HepG2 (cell line): ENCODE measurements around the gene SYNE2. TPM values are rescaled to one million over a fixed set of nuclear protein-coding genes. Genes with fewer than 3 reads are reported as not detected.

Experiments
- ATAC-seq: fragments of 200-7000 bp; cut with Tn5 transposase; 3 replicates; pipeline ENCODE4 v1.9.1; 2020; ENCODE audit warnings: mild to moderate bottlenecking, moderate library complexity
- BruUV-seq: library from RNA; stranded (reverse); fragments of 400-500 nt; replicated peaks from 2 replicates; lab custom pipeline; 2021; lab: Mats Ljungman, UMichigan
- CTCF ChIA-PET: fragments of 300-600 bp; formaldehyde crosslinking; extraction: SDS; loops from one replicate; lab custom pipeline; 2021; ENCODE audit warnings: low total read pairs, inconsistent platforms, low intra/inter-chr PET ratio; lab: Yijun Ruan, JAX
- POLR2A ChIA-PET: fragments of 350-600 bp; sonication (Branson Sonifier 250); formaldehyde crosslinking; loops from one replicate; lab custom pipeline; 2020; ENCODE audit warnings: antibody characterized with exemption, inconsistent platforms; lab: Yijun Ruan, JAX
- DNase-seq: peaks from one replicate; pipeline ENCODE4 v3.0.0-alpha.2; 2015; ENCODE audit warnings: low spot score
- FAIRE-seq: peaks from 3 replicates; lab custom pipeline; 2011; peaks lifted over from hg19 to GRCh38; lab: Jason Lieb, UNC
- H2AFZ ChIP-seq: one replicate; pipeline ENCODE4 v1.6.1; 2011; ENCODE audit warnings: low read length, inconsistent platforms
- H3K27ac ChIP-seq: fragments of 300-600 bp; 3 replicates; pipeline ENCODE4 v1.8.0; 2011; ENCODE audit warnings: mixed run types, mild to moderate bottlenecking, mixed read lengths, low read length, inconsistent platforms; ENCODE audit not compliant: insufficient read depth; ENCODE audit errors: extremely low read length
- H3K27me3 ChIP-seq, 2 experiments: fragments of 200-600 bp in 1 of 2; 2 replicates in 1 of 2; 3 replicates in 1 of 2; pipeline versions ENCODE4 v1.6.0 to v1.8.0; 2011; ENCODE audit warnings: low read length in 2 of 2, mild to moderate bottlenecking in 2 of 2, moderate library complexity in 2 of 2, inconsistent platforms in 1 of 2; ENCODE audit not compliant: insufficient read depth in 2 of 2, control insufficient read depth in 1 of 2
- H3K36me3 ChIP-seq, 2 experiments: fragments of 200-600 bp in 1 of 2; replicated peaks in 1 of 2; 2 replicates in 1 of 2; 3 replicates in 1 of 2; pipeline versions ENCODE4 v1.5.1 to v1.8.0; 2011; ENCODE audit warnings: low read length in 2 of 2, inconsistent platforms in 1 of 2; ENCODE audit not compliant: insufficient read depth in 2 of 2, control insufficient read depth in 1 of 2
- H3K4me1 ChIP-seq: 2 replicates; pipeline ENCODE4 v1.5.1; 2012; ENCODE audit warnings: low read length, inconsistent platforms; ENCODE audit not compliant: insufficient read depth
- H3K4me2 ChIP-seq: 2 replicates; pipeline ENCODE4 v1.6.0; 2011; ENCODE audit warnings: low read depth, low read length, inconsistent platforms
- H3K4me3 ChIP-seq, 3 experiments: fragments of 200-600 bp in 1 of 3; sonication (generic), shearing (Covaris generic) in 1 of 3; replicated peaks in 1 of 3; 2 replicates each; pipeline ENCODE4 v1.5.1; 2011 to 2016; ENCODE audit warnings: low read length in 3 of 3, inconsistent platforms in 2 of 3, low read depth in 2 of 3, mild to moderate bottlenecking in 2 of 3, control low read depth in 1 of 3, mixed read lengths in 1 of 3; ENCODE audit not compliant: insufficient read depth in 1 of 3
- H3K79me2 ChIP-seq: one replicate; pipeline ENCODE4 v1.6.1; 2011; ENCODE audit warnings: low read length, inconsistent platforms; ENCODE audit not compliant: insufficient read depth
- H3K9ac ChIP-seq: 2 replicates; pipeline ENCODE4 v1.6.0; 2011; ENCODE audit warnings: mild to moderate bottlenecking, low read depth, low read length, inconsistent platforms; ENCODE audit not compliant: insufficient read depth
- H3K9me3 ChIP-seq: 2 replicates; pipeline ENCODE4 v1.5.1; 2012; ENCODE audit warnings: mild to moderate bottlenecking, low read length
- H4K20me1 ChIP-seq: 2 replicates; pipeline ENCODE4 v1.6.0; 2011; ENCODE audit warnings: inconsistent platforms, mild to moderate bottlenecking, low read length, moderate library complexity; ENCODE audit not compliant: insufficient read depth
- CBX2 ChIP-seq, 2 experiments: fragments of 200-600 bp in 1 of 2; sonication (generic); formaldehyde crosslinking in 1 of 2; IDR thresholded peaks; 2 replicates each; pipeline versions ENCODE4 v1.7.0 to v1.8.1; 2018 to 2022; ENCODE audit warnings: low read depth in 2 of 2, low read length in 1 of 2, mild to moderate bottlenecking in 1 of 2, missing genetic modification reagents in 1 of 2
- FOSL1 ChIP-seq: sonication (generic); formaldehyde crosslinking; IDR thresholded peaks from 2 replicates; pipeline ENCODE4 v1.9.0; 2021; ENCODE audit warnings: missing genetic modification reagents, borderline replicate concordance
- MAFG ChIP-seq: sonication (generic); formaldehyde crosslinking; IDR thresholded peaks from 2 replicates; pipeline ENCODE4 v1.5.1; 2020; ENCODE audit warnings: mild to moderate bottlenecking, missing genetic modification reagents
- MLLT10 ChIP-seq: sonication (generic); formaldehyde crosslinking; IDR thresholded peaks from 2 replicates; pipeline ENCODE4 v1.4.0; 2020; ENCODE audit warnings: missing genetic modification reagents
- MXI1 ChIP-seq: IDR thresholded peaks from 3 replicates; pipeline ENCODE4 v1.6.1; 2012; ENCODE audit warnings: low read depth, low read length, inconsistent platforms, borderline replicate concordance
- NFKB2 ChIP-seq: sonication (generic); formaldehyde crosslinking; IDR thresholded peaks from 2 replicates; pipeline ENCODE4 v1.4.0; 2020; ENCODE audit warnings: missing genetic modification reagents, borderline replicate concordance
- POLR2G ChIP-seq: fragments of 200-400 bp; formaldehyde crosslinking; IDR thresholded peaks from 2 replicates; pipeline ENCODE4 v1.6.1; 2018; ENCODE audit warnings: mild to moderate bottlenecking, low read depth, low read length, moderate library complexity
- RBM39 ChIP-seq: fragments of 200-400 bp; formaldehyde crosslinking; IDR thresholded peaks from one replicate; pipeline ENCODE4 v1.6.1; 2018; ENCODE audit warnings: antibody characterized with exemption, mild to moderate bottlenecking, low read depth, low read length; ENCODE audit not compliant: poor library complexity, severe bottlenecking
- REXO4 ChIP-seq: sonication (generic); formaldehyde crosslinking; IDR thresholded peaks from 2 replicates; pipeline ENCODE4 v1.8.0; 2022; ENCODE audit warnings: missing genetic modification reagents, mild to moderate bottlenecking, borderline replicate concordance
- SMYD3 ChIP-seq: sonication (generic); formaldehyde crosslinking; IDR thresholded peaks from 2 replicates; pipeline ENCODE4 v1.8.1; 2023; ENCODE audit warnings: mild to moderate bottlenecking, missing genetic modification reagents
- TCF12 ChIP-seq, 2 experiments: fragments of 450-650 bp in 1 of 2; sonication (generic) in 1 of 2; formaldehyde crosslinking in 1 of 2; IDR thresholded peaks; 2 replicates each; pipeline versions ENCODE4 v1.6.1 to v1.8.0; 2017 to 2022; ENCODE audit warnings: antibody characterized with exemption in 1 of 2, mild to moderate bottlenecking in 1 of 2, missing genetic modification reagents in 1 of 2, moderate library complexity in 1 of 2
- ZBTB4 ChIP-seq: sonication (generic); formaldehyde crosslinking; IDR thresholded peaks from 2 replicates; pipeline ENCODE4 v1.4.0; 2020; ENCODE audit warnings: missing genetic modification reagents, mild to moderate bottlenecking, borderline replicate concordance
- ZEB1 ChIP-seq: IDR thresholded peaks from 2 replicates; pipeline ENCODE4 v1.6.1; 2012; ENCODE audit warnings: mild to moderate bottlenecking, low read depth, inconsistent platforms; ENCODE audit not compliant: insufficient replicate concordance
- ZNF614 ChIP-seq: IDR thresholded peaks from 2 replicates; pipeline ENCODE4 v1.6.1; 2018; ENCODE audit warnings: missing biosample characterization, missing genetic modification reagents, inconsistent platforms, borderline replicate concordance
- ZNF737 ChIP-seq: sonication (generic); formaldehyde crosslinking; IDR thresholded peaks from 2 replicates; pipeline ENCODE4 v1.5.0; 2020; ENCODE audit warnings: missing genetic modification reagents, mild to moderate bottlenecking, borderline replicate concordance
- WGBS: methylation state at CpG from one replicate; pipeline ENCODE4 v1.1.6; 2017; ENCODE audit warnings: low lambda C conversion rate; 5-methylcytosine and 5-hydroxymethylcytosine counted together
- in situ Hi-C: cut with HindIII; loops from 2 replicates; pipeline ENCODE4 v1.10.0; 2017; ENCODE audit warnings: low pct_unique_long_range_greater_than_20kb; ENCODE audit not compliant: extremely low pct_ligation_motif_present
- intact Hi-C: fragments of 100-400 bp; cut with micrococcal nuclease; formaldehyde crosslinking; loops from one replicate; pipeline ENCODE4 v1.10.0; 2022; ENCODE audit not compliant: unreplicated experiment
- polyA plus RNA-seq, 8 experiments: library from polyadenylated mRNA; depleted of rRNA in 3 of 8; stranded (reverse) in 7 of 8; unstranded in 1 of 8; fragments of >200 nt; fragmentation: Illumina TruSeq in 4 of 8; extraction: Trizol in 4 of 8; gene quantifications; 2 replicates each; pipeline versions ENCODE4 v1.2.1 to v1.2.3, GENCODE V29; 2011 to 2016; ENCODE audit warnings: low read depth in 4 of 8, missing spikeins in 1 of 8, mixed read lengths in 1 of 8; ENCODE audit not compliant: insufficient read depth in 1 of 8
- total RNA-seq, 5 experiments: library from RNA; depleted of rRNA; stranded (reverse); fragments of >200 nt; fragmentation: Illumina TruSeq; extraction: Trizol; gene quantifications; 2 replicates each; pipeline ENCODE4 v1.2.3, GENCODE V29; 2016; ENCODE audit warnings: low read depth in 1 of 5

Gene SYNE2
- total and polyA plus RNA-seq, 2 of the 13 experiments (the other 11 are each of a cell fraction or from before 2014, with no cell fraction given) = 6.2 to 13.3 TPM

GRCh38 chr14:64118892-64119291, 266.1 kb downstream of the SYNE2 start:
- Histone ChIP-seq H3K4me3 (no peak overlapping the region), H3K27me3 (no peaks in the 10 kb centered on the region), H3K79me2 (no peaks in the 10 kb centered on the region), H2AFZ (no peak overlapping the region), H3K36me3 (peaks cover 0 to 3% of the 10 kb centered on the region in 2 experiments; a peak in 1 of 5 replicates), H3K4me1 (no peaks in the 10 kb centered on the region), H3K9me3 (no peaks in the 10 kb centered on the region), H4K20me1 (no peaks in the 10 kb centered on the region), H3K9ac (no peak overlapping the region), H3K27ac (no peak overlapping the region), H3K4me2 (no peak overlapping the region)
- intact Hi-C loops (no loop called here), in situ Hi-C loops (no loop called here)
- POLR2A ChIA-PET = no interaction called here
- ATAC-seq (no peak), FAIRE-seq (no peak), DNase-seq (no peak)
- BruUV-seq = no TSS peak
- CTCF ChIA-PET = no interaction called here
- TF ChIP-seq ZEB1 (no peak), ZNF614 (CRISPR knock-in tag) (no peak), ZBTB4 (CRISPR knock-in tag) (no peak), NFKB2 (CRISPR knock-in tag) (no peak), POLR2G (no peak), SMYD3 (no peak), RBM39 (no peak), CBX2 (IDR thresholded peaks at IDR 0.05; ENCODE audit: low read depth, low read length) (no peak), CBX2 (CRISPR knock-in tag; IDR thresholded peaks at IDR 0.05; ENCODE audit: low read depth) (no peak), REXO4 (CRISPR knock-in tag) (no peak), MXI1 (no peak), FOSL1 (CRISPR knock-in tag) (no peak), MLLT10 (no peak), TCF12 (IDR thresholded peaks at IDR 0.05) (no peak), TCF12 (CRISPR knock-in tag; IDR thresholded peaks at IDR 0.05) (no peak), ZNF737 (no peak), MAFG (CRISPR knock-in tag) (no peak)
- WGBS = 95% methylated on average over 2 of the region's 2 CpGs
